HS-27A (cell line): Measurements from ENCODE around the gene NDFIP1.

Source experiments
- DNase-seq: peaks from one replicate; pipeline ENCODE4 v3.0.0-alpha.2; 2012; ENCODE audit warnings: low read depth, missing footprints

Gene NDFIP1

DNA sequence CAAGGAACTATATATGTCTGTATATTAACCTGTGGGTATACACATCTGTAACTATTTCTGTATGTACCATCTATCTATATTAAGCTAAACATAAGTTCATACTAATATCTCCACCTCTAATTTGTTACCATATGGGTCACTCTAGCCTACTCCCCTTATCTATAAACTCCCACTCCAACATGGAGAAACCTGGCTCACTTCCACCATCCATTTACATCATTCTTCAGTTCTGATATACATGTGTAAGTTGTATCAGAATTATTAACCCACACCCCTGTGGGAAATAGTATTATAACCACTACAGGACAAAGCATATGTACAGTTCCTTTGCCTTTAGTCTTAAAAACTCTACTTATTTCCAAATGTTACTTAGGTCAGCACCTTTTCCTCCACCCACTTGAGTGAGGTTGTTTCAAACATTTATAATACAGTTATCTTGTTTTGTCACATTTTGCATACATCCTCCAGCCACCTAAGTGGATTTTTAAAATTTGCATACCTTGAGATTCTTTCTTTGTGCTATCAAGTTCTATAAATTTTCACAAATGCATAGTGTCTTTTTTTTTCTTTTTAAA, 10.6 kb downstream of the NDFIP1 start:
- DNase-seq, result no peak

- no peak for DNase-seq
Measured at GRCh38 chr5:142120247-142120935, 11.8 kb downstream of the NDFIP1 start.

DNA sequence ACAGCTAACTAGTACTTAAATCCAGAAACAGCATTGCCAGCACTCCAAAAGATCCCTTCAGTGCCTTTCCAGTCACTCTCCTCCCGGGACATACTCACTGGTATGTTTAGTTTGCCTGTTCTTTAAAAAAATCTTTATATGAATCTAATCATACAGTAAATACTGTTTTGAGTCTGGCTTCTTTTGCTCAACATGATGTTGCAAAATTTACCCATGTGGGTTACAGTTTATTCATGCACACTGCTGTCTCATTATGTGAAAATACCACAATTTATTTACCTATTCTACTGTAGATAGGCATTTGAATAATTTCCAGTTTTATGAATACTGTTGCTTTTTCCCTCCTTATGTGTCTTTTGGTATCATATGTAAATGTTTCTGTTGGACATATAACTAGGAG, 13.5 kb downstream of the NDFIP1 start:
- DNase-seq, result no peak

GRCh38 chr5:142125378-142125777, 16.8 kb downstream of the NDFIP1 start:
- DNase-seq, result no peak

DNA sequence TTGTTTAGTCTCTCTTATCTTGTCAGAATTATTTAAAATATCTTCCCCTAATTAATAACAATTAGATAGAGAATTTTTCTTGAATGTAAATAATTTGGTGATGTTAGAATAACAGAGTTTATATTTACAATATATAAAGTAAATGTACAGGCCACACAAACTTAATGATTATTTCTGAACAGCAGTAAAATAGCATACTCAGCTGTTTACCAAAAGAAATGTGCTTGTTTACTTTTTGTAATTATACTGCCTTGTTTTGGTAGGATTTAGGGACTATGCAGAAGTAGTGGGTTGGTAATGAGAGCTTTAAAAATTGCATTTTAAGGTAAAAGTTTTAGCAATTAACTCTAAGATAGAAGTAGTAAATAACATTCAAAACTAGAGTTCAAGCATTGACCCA, 17.4 kb downstream of the NDFIP1 start:
- DNase-seq, result no peak

DNA sequence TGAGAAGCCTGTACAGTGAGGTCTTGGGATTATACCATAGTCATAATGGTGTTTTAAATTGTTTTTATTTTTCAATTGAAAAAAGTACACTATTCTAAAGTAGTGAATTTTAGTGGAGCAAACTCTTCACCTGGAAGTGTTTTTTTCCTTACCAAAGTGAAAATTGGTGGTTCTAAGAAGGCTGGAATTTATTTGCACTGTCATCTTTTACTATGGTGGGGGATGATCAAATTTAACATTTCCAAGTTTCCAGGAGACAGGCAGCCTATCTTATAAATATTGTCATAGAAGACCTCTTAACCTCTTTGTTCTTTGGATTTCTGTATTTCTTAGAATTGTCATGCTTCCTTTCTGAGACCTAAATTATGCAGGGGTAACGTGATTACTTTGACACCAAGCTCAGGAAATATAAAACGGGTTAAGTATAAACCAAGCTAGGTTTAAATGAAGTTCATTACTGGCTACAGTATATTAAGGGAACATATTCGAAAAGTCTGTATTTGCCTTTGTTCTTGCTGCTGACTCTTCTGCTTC, 20.2 kb downstream of the NDFIP1 start:
- DNase-seq, result no peak

DNA sequence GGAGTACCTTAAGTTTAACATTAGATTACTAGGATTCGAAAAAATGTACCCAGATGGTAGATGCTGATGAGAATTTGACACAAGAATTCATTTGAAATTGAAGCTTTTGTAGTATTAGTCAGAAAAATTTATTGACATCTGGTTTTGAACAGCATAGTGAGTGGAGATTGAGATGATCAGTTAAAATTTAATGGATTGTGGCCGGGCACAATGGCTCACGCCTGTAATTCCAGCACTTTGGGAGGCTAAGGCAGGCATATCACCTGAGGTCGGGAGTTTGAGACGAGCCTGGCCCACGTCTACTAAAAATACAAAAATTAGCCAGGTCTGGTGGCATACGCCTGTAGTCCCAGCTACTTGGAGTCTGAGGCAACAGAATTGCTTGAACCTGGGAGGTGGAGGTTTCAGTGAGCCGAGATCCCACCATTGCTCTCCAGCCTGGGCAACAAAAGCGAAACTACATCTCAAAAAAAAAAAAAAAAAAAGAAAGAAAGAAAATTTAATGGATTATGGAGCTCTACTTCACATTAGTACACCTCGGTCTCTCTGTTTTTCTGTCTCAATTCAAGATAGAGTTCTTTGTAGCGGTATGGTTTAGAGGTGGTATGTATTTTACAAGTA, 21.0 kb downstream of the NDFIP1 start:
- no peak for DNase-seq

GRCh38 chr5:142131394-142131793, 22.8 kb downstream of the NDFIP1 start:
- no peak for DNase-seq

DNA sequence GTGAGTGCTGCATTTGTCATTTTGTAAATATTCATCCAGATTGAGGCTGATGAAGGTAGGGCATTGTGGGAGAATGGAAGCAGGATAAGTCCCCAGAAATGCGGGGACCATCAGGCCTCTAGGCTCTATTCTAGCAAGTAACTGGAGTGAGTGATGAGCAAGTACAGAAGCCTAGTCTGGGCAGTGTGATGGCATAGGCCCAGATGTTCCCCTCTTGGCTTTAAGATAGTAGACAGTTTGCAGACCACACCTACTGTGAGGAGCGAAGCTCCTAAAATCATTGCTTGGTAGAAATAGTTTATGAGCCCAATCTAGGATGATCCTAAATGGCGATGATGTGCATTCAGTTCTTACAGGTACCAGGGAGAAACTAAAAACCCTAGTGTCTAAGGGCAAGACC, 24.3 kb downstream of the NDFIP1 start:
- DNase-seq, result no peak

GRCh38 chr5:142133330-142134206, 25.0 kb downstream of the NDFIP1 start:
- no peak for DNase-seq

DNA sequence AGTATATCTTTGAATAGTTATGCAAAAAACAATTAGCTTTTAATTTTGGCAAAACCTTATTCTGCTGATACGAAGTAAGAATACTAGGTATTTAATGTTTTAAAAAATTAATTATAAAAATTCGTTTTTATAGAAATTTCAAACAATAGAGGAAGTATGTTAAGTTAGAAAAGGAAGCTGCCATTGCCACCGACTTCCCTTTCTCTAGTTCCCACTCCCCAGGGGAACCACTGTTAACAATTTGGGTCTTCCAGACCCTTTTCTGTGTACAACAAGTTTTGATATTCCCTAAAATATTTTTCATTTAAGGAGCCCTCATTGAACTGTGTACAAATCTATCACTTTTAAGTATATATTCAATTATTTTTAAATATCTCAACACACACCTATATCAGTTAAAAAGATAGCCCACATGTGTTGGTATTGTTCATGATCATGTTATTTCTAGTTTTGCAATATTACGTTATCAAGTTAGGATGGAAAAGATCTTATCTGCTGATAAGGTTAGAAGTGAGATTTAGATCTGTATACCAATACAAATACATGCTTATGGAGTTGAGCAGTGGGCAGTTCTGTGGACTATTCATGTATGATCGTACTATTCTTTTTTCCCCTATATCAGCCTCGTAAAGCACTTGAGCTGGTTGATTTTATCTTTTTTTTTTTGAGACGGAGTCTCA, 25.9 kb downstream of the NDFIP1 start:
- DNase-seq, result no peak

- no peak for DNase-seq
Measured at GRCh38 chr5:142141463-142141862, 32.9 kb downstream of the NDFIP1 start.

- DNase-seq, result no peak
Measured at GRCh38 chr5:142143878-142144277, 35.3 kb downstream of the NDFIP1 start.

DNA sequence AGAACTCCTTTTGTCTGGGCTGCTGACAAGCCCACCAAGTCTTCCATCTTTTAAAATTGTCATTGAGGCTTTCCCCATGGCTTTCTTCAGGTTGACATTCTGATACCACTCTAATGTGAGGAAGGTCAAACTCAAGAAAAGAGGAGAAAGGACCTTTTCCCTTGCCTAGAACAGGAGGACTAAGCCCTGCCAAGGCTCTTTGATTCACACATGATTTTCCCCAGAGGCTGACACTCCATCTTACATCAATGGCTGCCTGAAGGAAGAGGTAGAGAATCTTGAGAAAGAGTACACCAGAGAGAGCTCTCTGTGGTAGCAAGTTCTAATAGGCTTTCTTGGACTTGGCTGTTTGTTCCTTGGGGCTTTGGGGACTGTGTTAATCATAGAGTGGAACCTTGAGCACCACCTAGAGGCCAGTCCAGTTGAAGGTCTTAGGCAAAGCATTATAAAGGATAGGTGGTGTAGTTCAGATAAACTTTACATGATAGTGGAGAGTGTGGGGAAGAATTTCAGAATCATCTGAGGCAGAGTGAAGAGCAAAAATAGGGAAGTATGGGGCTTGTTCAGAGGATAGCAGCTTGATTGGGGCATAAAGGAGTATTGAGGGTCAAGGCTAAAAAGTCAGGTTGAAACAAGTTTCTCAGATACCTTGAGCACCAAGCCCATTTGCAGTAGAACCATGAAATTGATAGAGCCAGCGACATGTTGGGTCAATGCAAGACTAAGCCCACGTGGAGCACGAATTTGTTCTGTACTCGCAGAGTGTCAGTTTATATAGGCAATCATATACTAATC, 36.7 kb downstream of the NDFIP1 start:
- peak; percentile 9 for DNase-seq

GRCh38 chr5:142149363-142149762, 40.8 kb downstream of the NDFIP1 start:
- DNase-seq, result no peak

GRCh38 chr5:142150431-142150830, 41.9 kb downstream of the NDFIP1 start:
- no peak for DNase-seq

GRCh38 chr5:142151436-142152383, 43.1 kb downstream of the NDFIP1 start:
- DNase-seq, result peak; percentile 34

DNA sequence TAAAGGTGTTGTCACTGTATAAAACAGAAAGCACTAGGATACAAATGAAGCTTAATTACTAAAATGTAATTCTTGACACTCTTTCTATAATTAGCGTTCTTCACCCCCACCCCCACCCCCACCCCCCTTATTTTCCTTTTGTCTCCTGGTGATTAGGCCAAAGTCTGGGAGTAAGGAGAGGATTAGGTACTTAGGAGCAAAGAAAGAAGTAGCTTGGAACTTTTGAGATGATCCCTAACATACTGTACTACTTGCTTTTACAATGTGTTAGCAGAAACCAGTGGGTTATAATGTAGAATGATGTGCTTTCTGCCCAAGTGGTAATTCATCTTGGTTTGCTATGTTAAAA, 43.8 kb downstream of the NDFIP1 start:
- DNase-seq, result no peak

- no peak for DNase-seq
Measured at GRCh38 chr5:142153674-142154448, 45.3 kb downstream of the NDFIP1 start.
